ENCODE measurements around the gene EEF1A2.

Gene EEF1A2

DNA sequence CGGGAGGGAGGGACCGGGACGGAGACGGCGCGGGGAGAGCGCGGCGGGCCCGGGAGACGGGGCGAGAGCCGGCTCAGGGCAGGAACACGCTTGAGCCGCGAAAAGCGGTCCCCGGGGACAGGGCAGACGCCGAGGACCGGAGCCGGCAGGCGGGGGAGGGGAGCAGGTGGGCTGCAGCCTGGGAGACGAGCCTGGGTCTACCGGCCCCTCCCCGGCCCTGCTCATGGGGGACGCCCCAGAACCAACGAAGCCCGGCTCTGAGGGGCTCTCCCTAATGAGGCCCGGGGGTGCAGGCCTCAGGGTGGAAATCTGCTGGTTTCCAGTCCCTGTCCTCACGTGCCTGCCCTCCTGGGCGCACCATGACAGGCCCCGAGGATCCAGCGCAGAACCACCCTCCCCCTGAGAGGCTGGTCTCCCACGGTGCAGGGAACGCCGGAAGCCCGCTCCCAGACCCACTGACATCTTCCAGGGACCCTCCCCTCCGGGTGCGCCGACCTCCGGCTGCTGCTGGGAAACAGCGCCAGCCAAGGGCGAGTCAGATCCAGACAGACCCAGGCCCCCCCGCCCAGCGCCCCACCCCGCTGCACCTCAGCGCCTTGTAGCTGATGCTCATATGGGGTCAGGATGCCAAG is 571 bp upstream of the EEF1A2 start:
- no peak for DNase-seq (ENCODE audit: low read depth)

DNA sequence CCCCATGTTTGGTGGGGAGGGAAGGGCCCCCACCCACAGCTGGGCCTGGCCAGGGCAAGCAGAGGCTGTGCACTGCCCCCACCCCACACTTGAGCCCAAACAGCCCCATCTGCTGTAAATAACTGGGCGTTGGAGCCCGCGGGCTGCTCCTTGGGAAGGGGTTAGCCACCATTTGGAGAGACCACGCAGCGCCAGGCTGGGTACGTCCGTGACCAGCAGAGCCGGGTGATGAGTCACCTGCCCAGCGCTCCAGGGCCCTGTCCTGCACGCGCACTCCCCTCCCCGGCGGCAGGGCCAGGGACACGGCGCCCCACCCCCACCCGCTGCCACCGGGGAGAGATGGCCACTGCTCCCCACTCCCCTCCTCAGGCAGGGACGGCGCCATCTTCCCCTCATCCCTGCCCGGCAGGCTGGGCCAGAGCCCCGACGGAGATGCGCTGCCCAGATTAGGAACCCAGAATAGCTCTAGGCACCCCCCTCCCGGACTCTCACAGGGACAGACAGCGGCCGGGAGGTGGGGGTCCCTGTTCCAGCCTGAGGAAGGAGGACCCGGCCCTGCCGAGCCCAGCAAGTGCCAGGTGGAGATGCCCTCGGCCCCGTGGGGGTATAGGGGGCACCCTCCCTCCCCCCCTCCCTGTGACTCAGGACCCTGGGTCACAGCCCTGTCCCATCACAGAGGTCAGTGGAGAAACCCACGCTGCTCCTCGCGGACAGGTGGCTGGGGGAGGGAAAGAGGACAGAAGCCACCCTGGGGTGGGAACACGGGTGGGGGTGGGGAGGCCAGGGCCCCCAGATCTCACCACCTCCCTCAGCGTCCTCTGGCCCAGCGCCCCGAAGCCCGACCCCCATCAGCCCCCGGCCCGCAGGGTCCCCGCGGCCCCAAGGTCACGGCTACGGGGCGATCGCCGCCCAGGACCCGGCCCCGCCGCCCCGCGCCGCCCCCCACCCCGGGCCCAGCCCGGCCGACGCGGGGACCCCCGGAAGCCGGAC is 642 bp downstream of the EEF1A2 start:
- peak; percentile 23 for DNase-seq (ENCODE audit: low read depth)

DNA sequence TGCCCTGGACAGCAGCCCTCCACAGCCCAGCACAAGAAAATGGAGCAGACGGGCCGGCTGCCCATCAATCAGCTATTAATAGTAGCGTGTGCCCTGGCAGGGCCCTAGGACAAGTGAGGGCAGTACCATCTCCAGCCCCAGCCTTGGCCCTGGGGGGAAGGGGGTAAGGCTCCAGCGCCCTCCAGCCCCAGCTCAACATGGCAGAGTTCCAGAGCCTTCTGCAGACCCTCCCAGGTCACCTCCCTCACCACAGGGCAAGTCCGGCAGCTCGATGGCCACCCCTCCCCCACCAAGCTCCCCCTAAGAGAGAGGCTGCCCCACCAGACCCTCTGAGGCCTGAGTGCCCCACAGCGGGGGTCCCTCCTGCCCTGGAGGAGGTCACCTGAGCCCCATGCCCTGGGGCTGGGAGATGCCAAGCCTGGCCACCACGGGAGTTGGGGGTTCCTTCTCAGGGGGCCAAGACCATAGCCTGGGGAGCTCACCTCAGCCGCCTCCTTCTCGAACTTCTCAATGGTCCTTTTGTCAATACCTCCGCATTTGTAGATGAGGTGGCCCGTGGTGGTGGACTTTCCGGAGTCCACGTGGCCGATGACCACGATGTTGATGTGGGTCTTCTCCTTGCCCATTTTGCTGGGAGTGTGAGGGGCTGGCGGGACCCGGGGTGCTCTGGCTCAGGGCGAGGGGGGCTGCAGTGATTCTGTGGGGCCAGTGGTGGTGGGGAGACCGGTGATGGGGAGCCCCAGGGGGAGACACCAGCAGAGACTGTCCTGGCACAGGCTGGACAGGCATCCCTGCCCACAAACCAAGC is 1.5 kb downstream of the EEF1A2 start:
- no peak for DNase-seq (ENCODE audit: low read depth)

DNA sequence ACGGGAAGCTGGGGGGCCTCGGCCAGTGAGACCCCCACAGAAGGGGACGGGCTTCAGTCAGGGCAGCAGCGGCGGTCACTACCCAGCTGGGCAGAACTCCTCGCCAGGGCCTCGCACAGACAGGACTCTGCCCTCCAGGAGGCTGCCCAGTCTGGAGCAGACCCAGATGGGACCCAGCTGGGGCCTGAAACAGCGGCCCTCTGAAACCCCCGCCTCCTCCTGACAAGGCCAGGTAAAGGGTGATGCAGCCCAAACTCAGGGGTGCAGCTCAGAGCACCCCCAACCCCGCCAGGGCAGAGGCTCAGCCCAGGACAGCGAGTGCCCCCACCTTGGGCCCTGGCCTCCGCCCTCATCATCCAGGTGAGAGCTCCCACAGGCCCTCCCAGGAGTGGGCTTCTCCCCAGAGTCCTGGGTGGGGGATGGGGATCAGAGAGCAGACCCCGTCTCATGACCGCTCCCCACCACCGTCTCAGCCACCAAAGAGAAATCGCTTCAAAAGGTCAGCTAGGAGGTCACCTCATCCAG is 2.2 kb downstream of the EEF1A2 start:
- no peak for DNase-seq (ENCODE audit: low read depth)

- DNase-seq (ENCODE audit: low read depth) = peak; percentile 28
Observed at GRCh38 chr20:63495741-63496595, 2.9 kb downstream of the EEF1A2 start.

DNA sequence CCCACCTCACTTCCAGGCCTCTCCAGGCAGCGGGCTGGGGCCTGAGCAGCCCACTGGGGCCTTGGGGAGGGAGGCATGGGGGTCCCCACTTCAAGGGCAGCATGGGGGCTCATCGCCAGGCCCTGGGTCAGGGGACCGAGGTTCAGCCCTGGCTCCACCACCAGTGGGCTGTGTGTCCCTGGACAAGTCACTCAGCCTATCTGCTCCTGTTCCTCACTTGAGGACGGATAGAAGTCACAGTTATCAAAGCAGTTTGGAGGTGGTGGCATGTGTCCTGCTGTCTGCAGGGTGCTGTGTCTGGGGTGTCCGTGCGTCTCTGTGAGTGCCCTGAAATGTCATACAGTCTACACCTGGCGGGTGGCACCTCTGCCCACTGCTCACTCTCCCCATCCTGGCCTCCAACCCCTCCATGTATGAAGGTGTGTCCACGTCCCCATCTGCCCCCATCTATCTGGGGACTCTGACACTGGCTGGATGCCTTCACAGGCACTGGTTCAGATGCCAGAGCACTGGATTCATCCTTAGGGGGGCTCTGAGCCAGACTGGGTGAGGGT is 3.6 kb downstream of the EEF1A2 start:
- DNase-seq (ENCODE audit: low read depth) = no peak

DNA sequence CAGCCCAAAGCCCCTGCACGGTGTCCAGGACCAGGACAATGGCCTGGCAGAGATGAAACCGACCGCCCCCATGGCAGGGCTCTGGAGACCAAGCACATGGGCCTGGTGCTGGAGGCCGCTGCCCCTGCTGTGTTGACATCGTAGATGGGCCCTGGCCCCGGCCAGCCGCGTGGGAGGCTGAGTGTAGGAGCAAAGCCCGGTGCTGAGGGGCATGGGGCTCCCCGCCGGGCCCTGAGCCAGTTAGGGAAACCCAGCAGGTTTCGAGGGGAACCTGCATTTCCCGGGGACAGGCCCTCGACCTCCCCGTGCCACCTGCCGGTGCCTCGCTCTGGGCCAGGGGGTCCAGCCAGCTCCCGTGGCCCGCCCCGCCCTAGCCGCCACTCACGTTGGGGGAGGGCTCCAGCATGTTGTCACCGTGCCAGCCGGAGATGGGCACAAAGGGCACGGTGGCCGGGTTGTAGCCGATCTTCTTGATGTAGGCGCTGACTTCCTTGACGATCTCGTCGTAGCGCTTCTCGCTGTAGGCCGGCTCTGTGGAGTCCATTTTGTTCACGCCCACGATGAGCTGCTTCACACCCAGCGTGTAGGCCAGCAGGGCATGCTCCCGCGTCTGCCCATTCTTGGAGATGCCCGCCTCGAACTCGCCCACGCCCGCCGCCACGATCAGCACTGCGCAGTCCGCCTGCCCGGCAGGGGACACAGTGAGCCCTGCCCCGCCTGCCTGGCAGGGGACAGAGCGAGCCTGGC is 4.3 kb downstream of the EEF1A2 start:
- DNase-seq (ENCODE audit: low read depth) = no peak

GRCh38 chr20:63494084-63494419 is 4.8 kb downstream of the EEF1A2 start:
- no peak for DNase-seq (ENCODE audit: low read depth)

- DNase-seq (ENCODE audit: low read depth) = no peak
Observed at GRCh38 chr20:63493563-63494020, 5.3 kb downstream of the EEF1A2 start.

DNA sequence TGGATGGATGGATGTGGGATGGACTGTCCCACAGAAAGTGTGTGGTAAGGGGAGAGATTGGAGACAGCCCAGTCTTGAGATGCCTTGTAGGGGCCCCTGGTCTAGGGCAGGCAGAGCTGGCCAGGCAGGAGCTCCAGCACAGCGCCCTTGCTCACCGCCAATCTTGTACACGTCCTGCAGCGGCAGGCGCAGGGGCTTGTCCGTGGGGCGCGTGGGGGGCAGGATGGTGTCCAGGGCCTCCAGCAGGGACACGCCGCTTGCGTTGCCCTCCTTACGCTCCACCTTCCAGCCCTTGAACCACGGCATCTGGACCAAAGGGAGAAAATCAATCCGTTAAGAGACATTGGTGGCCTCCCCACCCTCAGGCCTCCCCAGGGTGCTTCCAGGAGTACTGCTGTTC is 5.9 kb downstream of the EEF1A2 start:
- no peak for DNase-seq (ENCODE audit: low read depth)

- no peak for DNase-seq (ENCODE audit: low read depth)
Observed at GRCh38 chr20:63492518-63492917, 6.4 kb downstream of the EEF1A2 start.

DNA sequence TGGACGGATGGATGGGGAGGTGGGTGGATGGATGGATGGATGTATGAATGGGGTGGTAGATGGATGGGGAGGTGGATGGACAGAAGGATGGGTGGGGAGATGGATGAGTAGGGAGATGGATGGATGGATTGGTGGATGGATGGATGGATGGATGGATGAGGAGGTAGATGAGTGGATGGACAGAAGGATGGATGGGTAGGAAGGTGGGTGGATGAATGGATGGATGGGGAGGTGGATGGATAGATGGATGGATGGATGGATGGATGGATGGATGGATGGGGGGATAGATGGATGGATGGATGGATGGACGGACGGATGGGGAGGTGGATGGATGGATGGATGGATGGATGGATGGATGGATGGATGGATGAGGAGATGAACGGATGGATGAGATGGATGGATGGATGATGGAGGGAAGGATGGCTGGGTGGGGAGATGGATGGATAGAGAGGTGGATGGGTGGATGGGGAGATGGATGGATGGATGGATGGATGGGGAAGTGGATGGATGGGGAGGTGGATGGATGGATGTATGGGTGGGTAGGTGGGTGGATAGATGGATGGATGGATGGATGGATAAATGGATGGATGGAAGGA is 7.2 kb downstream of the EEF1A2 start:
- DNase-seq (ENCODE audit: low read depth) = no peak

GRCh38 chr20:63491078-63491477 is 7.8 kb downstream of the EEF1A2 start:
- no peak for DNase-seq (ENCODE audit: low read depth)

DNA sequence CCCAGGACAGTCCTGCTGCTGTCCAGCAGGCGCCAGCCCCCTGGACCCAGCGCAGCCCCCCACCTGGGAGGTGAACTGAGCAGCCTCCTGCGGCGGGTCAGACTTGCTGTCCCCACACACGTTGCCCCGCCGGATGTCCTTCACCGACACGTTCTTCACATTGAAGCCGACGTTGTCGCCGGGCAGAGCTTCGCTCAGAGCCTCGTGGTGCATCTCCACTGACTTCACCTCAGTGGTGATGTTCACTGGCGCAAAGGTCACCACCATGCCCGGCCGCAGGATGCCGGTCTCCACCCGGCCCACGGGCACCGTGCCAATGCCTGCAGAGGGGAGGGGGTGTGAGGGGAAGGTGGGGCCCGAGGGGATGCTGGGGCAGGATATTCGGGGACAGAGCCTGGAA is 8.5 kb downstream of the EEF1A2 start:
- no peak for DNase-seq (ENCODE audit: low read depth)

GRCh38 chr20:63488315-63489251 is 10.3 kb downstream of the EEF1A2 start:
- no peak for DNase-seq (ENCODE audit: low read depth)

GRCh38 chr20:63487781-63488241 is 11.1 kb downstream of the EEF1A2 start:
- DNase-seq (ENCODE audit: low read depth) = no peak

GRCh38 chr20:63487116-63487764 is 11.6 kb downstream of the EEF1A2 start:
- DNase-seq (ENCODE audit: low read depth) = no peak

- no peak for DNase-seq (ENCODE audit: low read depth)
Observed at GRCh38 chr20:63486300-63486855, 12.5 kb downstream of the EEF1A2 start.

All from iris pigment epithelial cell (primary cell).